ENCODE measurements around the gene CD300C.
"Not testable (repeated sequence)": the region's sequence is repeated elsewhere in the genome, so short reads cannot be mapped to it uniquely, and the experiment has no call there.

Gene CD300C

DNA sequence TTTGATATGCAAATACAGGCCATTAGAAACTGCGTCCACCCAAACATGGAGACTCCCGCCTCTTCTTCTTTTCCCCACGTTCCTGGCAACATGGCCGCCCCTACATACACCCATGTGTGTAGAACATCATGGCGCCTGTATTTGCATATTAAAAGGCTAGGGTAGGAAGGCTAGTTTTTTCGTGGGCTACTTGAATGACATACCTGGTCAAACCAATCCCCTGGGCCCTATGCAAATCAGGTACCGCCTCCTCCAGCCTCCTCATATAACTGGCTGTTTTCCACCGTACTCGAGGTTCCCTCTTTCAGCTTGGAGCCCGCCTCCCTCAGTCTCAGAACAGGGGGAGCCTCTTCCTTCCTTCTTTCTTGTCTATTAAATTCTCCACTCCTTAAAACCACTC is 13.8 kb downstream of the CD300C start:
- no peak for DNase-seq (ENCODE audit: low read depth in 3 of 3, low spot score in 1 of 3)

DNA sequence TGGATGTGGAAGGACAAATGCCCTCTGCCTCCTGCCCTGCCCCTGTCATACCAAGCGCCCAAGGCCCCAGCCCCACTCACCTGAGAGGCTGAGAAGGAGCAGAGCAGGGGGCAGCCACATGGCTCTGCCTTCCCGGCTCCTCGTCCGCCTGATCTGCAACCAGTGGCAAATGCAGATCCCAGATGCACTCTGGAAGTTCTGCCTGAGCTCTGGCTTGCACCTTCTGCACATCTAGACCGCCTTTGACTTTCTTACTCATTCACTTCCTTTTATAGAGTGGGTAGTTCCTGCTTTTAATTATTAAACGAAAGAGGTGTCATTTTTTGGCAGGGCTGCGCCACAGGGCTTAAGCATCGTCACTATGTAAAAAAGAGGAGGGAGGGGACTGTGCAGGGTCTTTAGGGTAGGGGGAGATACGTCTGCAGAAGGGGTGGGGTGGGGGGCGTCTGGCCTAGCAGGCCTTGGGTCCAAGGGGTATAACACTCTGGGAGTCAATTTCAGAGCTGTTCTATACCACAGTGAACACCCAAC is 14.6 kb downstream of the CD300C start, which contains the start of gene CD300LB:
TSS of gene CD300LB (minus strand) at position 245 of the 531 bp plus-strand sequence. CDS start at position 120, 125 bp downstream.
- no peak for DNase-seq (ENCODE audit: low read depth in 3 of 3, low spot score in 1 of 3)

DNA sequence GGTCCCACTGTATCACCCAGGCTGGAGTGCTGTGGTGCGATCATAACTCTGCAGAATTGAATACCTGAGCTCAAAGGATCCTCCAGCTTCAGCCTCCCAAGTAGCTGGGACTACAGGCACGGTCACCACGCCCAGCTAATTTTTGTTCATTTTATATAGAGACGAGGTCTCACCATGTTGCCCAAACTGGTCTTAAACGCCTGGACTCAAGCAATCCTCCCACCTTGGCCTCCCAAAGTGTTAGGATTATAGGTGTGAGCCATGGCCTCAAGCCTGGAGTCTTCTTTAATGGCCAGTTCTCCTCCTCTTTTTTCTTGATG is 15.1 kb downstream of the CD300C start:
- no peak for DNase-seq (ENCODE audit: low read depth in 3 of 3, low spot score in 1 of 3)

DNA sequence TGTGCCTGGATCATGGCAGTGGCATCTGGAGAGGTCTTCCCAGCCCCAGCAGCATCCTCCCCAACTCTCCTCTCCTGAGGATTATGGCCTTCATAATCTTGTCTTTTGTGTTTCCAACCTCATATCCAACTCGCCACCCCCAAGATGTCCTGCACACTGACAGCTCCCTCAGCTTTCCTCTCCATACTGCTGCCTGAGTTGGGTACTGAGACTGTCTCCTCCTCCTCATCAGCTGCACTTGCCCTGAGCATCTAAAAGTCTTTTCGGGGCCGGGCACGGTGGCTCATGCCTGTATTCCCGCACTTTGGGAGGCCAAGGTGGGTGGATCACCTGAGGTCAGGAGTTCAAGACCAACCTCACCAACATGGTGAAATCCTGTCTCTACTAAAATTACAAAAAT is 16.7 kb downstream of the CD300C start:
- DNase-seq (ENCODE audit: low read depth in 3 of 3, low spot score in 1 of 3), result no peak

DNA sequence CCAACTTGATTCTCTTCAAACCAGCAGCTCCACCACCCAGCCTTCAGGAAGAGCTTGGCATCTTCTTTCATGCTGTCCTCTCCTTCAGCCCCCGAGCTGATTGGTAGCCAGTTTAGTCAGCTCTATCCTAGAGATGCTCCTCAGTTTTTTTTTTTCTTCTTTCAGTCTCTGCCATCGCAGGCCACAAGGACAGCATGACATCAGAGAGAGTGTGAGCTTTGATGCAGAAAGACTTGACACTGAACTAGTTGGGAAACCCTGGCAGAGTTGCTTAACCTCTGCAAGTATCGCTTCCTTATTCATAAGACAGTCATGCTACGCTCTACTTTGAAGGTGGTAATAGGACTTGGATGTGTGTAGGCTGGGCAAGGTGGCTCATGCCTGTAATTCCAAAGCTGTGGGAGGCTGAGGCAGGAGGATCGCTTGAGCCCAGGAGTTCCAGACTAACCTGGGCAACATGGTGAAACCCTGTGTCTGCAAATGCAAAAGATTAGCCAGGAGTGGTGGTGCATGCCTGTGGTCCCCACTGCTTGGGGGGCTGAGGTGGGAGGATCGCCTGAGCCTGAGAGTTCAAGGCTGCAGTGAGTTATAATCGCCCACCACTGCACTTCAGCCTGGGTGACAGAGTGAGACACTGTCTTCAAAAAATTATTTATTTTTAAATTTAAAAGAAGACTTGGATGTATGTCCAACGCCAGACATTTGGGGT is 17.3 kb downstream of the CD300C start:
- no peak for DNase-seq (ENCODE audit: low read depth in 3 of 3, low spot score in 1 of 3)

DNA sequence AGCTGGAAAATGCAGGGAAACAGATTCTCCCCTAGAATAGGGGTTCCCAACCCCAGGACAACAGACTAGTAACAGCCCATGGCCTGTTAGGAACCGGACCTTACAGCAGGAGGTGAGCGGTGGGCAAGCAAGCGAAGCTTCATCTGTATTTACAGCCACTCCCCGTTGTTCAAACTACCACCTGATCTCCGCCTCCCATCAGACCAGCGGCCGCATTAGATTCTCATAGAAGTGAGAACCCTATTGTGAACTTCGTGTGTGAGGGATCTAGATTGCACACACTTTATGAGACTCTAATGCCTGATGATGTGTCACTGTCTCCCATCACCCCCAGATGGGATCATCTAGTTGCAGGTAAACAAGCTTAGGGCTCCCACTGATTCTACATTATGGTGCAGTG is 18.2 kb downstream of the CD300C start:
- DNase-seq (ENCODE audit: low read depth in 3 of 3, low spot score in 1 of 3), result no peak

DNA sequence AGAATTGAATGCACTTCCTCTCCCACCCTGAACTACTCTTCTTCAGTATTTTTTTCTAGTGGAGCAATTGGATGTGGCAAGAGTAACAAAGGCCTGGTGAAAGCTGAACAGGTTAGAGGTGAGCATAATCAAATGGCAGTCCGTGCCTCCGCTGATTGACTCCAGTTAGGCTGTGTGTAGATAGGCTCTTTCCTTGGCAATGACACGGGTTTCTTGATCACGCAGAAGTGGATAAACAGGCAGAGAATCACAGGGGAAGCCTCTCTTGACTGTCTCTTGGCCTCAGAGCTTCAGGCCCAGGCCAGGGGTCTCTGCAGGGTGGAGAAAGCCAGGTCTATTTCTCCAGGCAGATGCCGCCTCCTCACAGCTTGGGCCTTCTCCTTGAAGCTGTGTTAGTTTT is 18.8 kb downstream of the CD300C start:
- DNase-seq (ENCODE audit: low read depth in 3 of 3, low spot score in 1 of 3), result no peak

DNA sequence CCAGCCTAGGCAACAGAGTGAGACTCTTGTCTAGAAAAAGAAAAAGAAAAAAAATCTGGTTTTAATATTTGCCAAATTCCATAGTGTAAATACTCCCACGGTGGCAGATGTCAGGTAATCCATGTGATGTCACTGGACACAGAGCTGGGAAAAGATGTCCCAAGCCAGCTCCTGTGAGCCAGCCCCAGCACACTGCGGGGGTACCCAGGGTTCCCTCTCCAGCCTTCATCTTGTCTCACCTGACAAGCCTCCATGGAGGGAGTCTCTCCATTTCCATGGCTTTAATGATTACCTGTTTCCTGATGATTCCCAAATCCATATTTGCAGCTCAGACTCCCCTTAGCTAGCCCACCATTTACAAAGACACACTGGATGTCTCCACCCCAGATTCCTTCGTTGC is 19.2 kb downstream of the CD300C start:
- DNase-seq (ENCODE audit: low read depth in 3 of 3, low spot score in 1 of 3), result no peak

DNA sequence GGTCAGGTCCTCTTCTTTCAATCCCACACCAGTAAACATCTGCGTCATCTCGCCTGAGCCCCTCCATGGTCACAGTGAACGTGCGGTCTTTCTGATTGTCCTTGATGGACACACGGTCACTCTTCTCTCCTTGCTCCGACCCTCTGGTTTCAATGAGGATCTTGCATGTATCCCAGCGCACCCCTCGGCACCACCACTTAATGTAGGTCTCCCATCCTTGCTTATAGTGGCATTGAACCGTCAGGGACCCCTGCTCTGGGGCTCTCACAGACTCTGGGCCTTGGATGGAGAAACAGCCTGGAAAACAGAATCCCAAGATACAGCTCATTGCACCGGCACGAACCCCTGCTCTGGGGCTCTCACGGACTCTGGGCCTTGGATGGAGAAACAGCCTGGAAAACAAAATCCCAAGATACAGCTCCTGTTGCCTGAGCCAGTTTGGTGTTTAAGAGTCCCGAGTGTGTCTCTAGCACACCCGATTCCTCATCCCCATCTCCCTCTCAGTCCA is 20.1 kb downstream of the CD300C start:
- no peak for DNase-seq (ENCODE audit: low read depth in 3 of 3, low spot score in 1 of 3)

DNA sequence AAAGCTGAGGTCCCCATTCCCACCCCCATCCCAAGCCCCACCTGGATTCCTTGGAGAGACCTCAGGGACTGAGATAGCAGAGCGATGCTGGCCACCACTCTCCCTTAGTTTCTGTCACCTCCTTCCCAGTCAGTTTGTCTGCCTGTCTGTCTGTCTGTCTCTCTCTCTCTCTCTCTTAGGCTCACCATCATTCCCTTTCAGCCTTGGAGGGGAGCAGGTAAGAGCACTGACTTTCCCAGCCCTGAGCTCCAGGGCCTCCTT is 20.5 kb downstream of the CD300C start:
- DNase-seq (ENCODE audit: low read depth in 3 of 3, low spot score in 1 of 3), result no peak

DNA sequence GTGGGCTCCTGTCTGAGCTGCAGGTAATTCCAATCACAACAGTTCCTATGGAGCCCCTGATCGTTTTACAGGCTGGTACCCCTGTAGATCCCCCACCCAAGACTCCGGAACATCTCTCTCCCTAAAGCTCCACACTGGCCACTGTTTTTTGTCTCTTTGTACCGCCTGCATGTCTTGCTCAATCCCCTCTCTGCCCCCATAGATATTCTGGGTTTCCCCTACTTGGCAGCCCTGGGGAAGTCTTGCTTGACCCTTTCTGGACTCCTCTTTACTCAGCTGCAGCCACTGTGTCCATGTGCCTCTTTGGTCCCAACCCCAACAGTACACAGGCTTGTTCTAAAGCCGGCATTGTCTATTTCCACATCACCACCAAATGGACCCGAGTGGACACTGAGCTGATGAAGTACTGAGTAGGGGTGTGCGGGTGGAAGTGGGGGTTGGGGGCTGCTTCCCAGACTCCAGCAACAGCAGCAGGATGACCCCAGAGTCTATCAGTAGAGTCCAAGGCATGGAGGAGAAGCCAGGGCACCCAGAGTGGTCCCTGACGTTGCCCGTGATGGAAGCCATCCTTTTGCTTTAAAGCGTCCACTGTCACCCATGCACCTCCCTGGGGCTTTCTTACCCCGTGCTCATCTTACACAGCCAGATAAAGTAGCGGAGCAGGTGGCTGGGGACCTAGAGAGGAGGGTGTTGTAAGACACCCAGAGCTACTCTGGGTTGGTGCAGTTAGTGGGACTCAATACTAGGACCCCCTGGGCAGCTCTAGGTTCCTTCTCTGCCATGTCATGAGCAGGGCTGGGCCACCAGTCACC is 21.1 kb downstream of the CD300C start:
- no peak for DNase-seq (ENCODE audit: low read depth in 3 of 3, low spot score in 1 of 3)

DNA sequence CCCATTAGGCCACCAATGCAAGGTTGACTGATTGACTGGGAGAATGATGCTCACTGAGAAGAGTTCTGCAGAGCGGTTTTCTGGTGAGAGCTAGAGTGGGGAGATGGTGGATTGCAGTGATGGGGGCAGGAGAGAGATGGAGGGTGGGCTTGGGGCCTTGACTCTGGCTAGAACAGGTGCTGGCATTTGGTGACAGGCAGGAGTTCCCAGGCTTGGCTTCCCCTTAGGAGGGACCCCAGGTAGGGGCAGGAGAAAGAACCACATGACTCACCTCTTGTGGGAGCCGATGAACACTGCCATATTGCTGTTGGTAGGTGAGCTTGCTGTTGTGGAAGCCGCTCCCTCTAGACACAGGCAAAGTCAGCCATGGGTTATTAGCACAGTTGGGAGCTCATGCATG is 22.6 kb downstream of the CD300C start:
- DNase-seq (ENCODE audit: low read depth in 3 of 3, low spot score in 1 of 3), result no peak

DNA sequence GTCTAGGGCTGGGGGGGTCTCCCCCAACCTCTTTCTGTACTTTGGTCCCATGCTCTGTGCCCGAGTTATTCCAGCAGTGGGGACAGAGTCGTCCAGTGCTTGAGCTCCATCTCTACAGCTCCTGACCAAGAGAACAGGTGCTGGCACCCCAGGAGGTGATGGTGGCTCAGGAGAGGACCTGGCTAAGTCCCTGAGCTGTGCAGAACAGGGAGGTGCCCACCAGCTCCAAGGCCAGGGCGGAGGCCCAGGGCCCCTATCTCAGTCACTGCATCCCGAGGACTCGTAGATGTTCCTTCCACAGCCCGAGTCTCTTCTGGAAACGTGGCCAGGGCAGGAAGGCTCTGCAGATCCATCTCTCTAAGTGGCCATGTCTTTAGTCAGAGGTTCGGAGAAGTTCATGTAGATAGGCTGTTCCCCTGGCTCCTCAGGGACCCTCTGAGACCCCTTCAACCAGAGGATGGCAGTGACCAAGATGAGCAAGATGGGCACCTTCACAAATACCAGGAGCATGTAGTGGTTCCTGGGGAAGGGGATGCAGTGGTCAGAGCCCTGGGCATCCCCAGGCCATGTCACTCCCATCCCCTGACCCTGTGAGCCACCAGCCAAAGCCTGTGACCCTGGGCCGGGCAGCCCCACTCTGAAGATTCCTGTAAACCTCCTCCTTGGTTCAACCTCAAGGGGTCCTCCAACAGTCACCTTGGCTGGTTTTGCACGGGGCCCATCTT is 23.4 kb downstream of the CD300C start:
- no peak for DNase-seq (ENCODE audit: low read depth in 3 of 3, low spot score in 1 of 3)

DNA sequence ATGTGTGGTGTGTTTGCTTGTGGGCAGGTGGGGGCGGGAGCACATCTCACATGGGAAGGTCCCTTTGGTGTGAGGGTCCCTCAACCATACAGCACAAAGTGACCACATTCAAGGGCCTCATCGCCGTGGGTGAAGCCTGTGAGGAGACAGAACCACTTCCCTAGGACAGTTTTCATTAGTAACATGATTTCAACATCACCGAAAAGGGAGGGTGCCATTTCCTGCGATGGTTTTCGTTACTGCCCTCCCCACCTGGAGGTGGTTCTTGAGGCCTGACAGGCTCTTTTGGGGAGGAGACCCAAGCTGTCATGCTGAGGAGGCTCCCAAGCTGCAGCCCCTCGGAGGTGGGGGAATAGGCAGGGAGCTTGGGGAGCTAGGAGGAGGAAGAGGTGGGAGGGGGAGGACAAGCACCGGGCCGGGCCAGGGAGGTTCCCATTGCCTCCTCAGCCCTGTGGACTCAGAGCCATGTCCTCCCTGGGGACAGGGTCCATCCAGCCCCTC is 24.2 kb downstream of the CD300C start:
- no peak for DNase-seq (ENCODE audit: low read depth in 3 of 3, low spot score in 1 of 3)

DNA sequence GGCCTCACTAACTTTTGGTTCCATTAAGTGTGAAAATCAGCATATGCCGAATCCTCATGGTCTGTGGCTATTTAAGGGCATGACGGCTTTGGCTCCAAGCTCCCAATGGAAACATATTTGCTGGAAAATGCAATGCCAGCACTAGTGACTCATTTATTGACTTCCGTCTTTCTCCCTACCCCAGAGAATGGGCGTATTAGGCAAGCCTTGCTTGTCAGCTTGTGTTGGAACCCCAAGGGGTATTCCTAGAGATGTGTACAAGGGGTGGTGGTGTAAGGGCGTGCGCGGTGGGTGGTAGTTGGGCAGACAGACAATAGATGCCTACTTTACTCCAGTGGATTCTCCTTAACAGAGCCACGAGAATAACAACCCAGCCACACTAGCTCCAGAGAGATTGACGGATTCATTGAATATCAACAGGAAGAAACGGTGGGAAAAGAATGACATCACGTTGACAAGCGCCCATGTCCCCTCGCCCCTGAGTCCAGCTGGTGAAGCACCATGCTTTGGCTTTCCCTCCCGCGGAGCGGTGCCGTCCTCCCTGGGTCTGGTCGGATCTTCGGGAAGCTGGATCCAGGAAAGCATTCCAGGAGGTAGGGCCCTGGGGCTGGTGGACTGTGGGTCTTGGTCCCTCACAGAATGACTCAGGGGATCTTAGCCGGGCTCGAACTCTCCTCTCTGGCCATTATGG is 25.0 kb downstream of the CD300C start:
- no peak for DNase-seq (ENCODE audit: low read depth in 3 of 3, low spot score in 1 of 3)

DNA sequence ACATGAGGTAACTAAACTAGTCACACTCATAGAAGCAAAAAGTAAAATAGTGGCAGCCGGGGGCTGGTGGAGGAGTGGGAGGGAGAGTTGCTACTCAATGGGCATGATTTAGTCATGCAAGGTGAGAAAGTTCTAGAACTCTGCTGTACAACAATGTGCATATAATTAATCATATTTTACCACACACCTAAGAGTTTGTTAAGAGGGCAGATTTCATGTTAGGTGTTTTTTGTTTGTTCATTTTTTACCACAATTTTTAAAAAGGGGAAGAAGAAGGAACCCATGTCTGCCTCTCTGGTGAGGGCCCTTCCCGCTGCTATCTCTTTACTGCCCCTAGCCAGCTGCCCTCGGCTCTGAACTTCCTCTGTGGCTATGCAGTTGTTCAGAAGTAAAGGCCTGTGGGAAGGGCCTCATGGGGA is 25.9 kb downstream of the CD300C start:
- DNase-seq (ENCODE audit: low read depth in 3 of 3, low spot score in 1 of 3), result no peak

DNA sequence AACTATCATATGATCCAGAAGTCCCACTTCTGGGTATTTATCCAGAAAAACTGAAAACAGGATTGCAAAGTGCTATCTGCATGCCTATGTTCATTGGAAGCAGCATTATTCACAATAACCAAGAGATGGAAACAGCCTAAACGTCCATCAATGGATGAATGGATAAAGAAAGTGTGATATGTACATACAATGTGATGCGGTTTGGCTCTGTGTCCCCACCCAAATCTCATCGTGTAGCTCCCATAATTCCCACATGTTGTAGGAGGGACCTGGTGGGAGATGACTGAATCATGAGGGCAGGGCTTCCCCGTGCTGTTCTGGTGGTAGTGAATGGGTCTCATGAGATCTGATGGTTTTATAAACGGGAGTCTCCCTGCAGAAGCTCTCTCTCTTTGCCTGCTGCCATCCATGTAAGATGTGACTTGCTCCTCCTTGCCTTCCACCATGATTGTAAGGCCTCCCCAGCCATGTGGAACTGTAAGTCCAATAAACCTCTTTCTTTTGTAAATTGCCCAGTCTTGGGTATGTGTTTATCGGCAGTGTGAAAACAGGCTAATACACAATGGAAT is 27.4 kb downstream of the CD300C start:
- not testable (repeated sequence) for DNase-seq (ENCODE audit: low read depth in 3 of 3, low spot score in 1 of 3)

DNA sequence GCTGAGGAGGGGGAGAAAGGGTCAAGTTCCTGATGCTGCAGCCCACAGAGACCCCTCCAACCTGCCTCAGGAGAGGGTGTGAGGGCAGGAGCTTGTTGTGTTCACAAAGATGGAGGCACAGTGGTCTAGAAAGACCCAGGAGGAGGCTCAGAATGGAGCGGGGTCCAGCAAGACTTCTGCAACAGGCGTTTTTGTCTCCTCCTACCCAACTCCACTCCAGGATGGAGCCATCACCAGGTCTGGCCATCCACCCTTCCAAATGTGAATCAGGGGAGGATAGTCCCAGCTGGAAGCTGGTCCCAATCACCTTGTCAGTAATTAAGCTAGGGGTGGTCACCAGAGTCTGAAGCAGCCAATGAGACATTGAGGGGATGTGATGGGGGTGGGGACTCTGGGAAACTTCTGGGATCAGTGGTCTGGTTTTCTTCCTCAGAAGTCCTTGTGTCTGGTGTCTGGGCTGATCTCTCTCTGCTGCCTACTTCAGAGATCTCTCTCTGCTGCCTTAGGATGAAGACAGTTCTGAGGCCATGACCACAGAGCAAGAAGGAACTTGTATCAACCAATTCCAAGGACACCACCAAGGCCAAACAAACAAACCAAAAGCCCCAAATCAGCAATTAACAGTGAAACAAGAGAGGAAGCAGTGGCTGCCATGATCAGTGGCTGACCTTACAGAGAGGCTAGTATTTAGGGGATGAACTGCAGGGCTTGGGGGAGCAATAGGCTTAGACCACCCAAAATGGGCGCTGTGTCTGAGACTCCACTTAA is 29.2 kb downstream of the CD300C start:
- DNase-seq (ENCODE audit: low read depth in 3 of 3, low spot score in 1 of 3), result no peak

DNA sequence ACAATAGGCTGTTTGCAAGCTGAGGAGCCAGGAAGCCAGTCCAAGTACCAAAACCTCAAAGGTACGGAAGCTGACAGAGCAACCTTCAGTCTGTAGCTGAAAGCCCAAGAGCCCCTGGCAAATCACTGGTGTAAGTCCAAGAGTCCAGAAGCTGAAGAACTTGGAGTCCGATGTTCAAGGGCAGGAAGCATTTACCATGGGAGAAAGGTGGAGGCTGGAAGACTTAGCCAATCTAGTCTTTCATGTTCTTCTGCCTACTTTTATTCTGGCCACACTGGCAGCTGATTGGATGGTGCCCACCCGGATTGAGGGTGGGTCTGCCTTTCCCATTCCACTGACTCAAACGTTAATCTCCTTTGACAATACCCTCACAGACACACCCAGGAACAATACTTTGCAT is 30.0 kb downstream of the CD300C start:
- no peak for DNase-seq (ENCODE audit: low read depth in 3 of 3, low spot score in 1 of 3)

Data from stimulated activated CD4-positive, alpha-beta T cell treated with anti-CD3 and anti-CD28 coated beads, TNF-alpha, amount 100 ng/mL, for 1 hour (primary cell).